Transverse colon (tissue), 4 donors: ENCODE data around the gene AIFM2.

Source experiments
- CTCF ChIP-seq, 5 experiments: fragments of 200-600 bp in 3 of 5; fragments of 450-650 bp in 2 of 5; sonication (generic) in 3 of 5; IDR thresholded peaks; 1 replicate in 2 of 5; 2 replicates in 3 of 5; pipeline ENCODE4 v1.5.1; 2016 to 2017; ENCODE audit warnings: antibody characterized with exemption in 5 of 5, inconsistent platforms in 3 of 5, mild to moderate bottlenecking in 2 of 5, moderate library complexity in 1 of 5
- EP300 ChIP-seq: sonication (generic); formaldehyde crosslinking; IDR thresholded peaks from one replicate; pipeline ENCODE4 v1.6.1; 2017; ENCODE audit warnings: antibody characterized with exemption, low read depth
- POLR2AphosphoS5 ChIP-seq, 3 donors: sonication (generic); formaldehyde crosslinking; IDR thresholded peaks; one replicate each; pipeline ENCODE4 v1.6.1; 2016; ENCODE audit warnings: antibody characterized with exemption in 3 of 3

- TF ChIP-seq CTCF (IDR thresholded peaks at IDR 0.05) (no peak), EP300 (no peak), POLR2AphosphoS5 (IDR thresholded peaks at IDR 0.05) (no peak)
These were observed 33.8 kb upstream of the AIFM2 start for GRCh38 chr10:70166394-70166793.
